Ishikawa (cell line): Measurements from ENCODE around the gene HSP90AB1.

Source experiments
- CEBPB ChIP-seq: IDR thresholded peaks from 2 replicates; pipeline ENCODE4 v1.6.1; 2012
- CREB1 ChIP-seq: IDR thresholded peaks from 2 replicates; pipeline ENCODE4 v1.6.1; 2012; ENCODE audit warnings: low read depth
- EGR1 ChIP-seq: IDR thresholded peaks from 2 replicates; pipeline ENCODE4 v1.6.1; 2012
- EP300 ChIP-seq: IDR thresholded peaks from 2 replicates; pipeline ENCODE4 v1.6.1; 2012; ENCODE audit warnings: borderline replicate concordance
- FOXM1 ChIP-seq: IDR thresholded peaks from 2 replicates; pipeline ENCODE4 v1.6.1; 2012; ENCODE audit warnings: low read depth, borderline replicate concordance
- NFIC ChIP-seq: IDR thresholded peaks from 2 replicates; pipeline ENCODE4 v1.6.1; 2012
- RAD21 ChIP-seq: IDR thresholded peaks from 2 replicates; pipeline ENCODE4 v1.6.1; 2012; ENCODE audit warnings: low read depth
- TAF1 ChIP-seq: IDR thresholded peaks from 2 replicates; pipeline ENCODE4 v1.6.1; 2012; ENCODE audit warnings: low read depth, mild to moderate bottlenecking
- TCF12 ChIP-seq: IDR thresholded peaks from 2 replicates; pipeline ENCODE4 v1.6.1; 2012; ENCODE audit warnings: low read depth
- TEAD4 ChIP-seq: IDR thresholded peaks from 2 replicates; pipeline ENCODE4 v1.6.1; 2012
- YY1 ChIP-seq: IDR thresholded peaks from 2 replicates; pipeline ENCODE4 v1.6.1; 2012; ENCODE audit warnings: low read depth
- ZBTB7A ChIP-seq: IDR thresholded peaks from 2 replicates; pipeline ENCODE4 v1.6.1; 2012; ENCODE audit warnings: low read depth
- TF ChIP-seq, protein P1 (sequence below): IDR thresholded peaks from 2 replicates; pipeline ENCODE4 v1.6.1; 2012
- TF ChIP-seq, protein P2 (sequence below): IDR thresholded peaks from 2 replicates; pipeline ENCODE4 v1.6.1; 2012
- TF ChIP-seq, protein P3 (sequence below): IDR thresholded peaks from 2 replicates; pipeline ENCODE4 v1.6.1; 2012; ENCODE audit warnings: low read depth, mild to moderate bottlenecking

Gene HSP90AB1

DNA sequence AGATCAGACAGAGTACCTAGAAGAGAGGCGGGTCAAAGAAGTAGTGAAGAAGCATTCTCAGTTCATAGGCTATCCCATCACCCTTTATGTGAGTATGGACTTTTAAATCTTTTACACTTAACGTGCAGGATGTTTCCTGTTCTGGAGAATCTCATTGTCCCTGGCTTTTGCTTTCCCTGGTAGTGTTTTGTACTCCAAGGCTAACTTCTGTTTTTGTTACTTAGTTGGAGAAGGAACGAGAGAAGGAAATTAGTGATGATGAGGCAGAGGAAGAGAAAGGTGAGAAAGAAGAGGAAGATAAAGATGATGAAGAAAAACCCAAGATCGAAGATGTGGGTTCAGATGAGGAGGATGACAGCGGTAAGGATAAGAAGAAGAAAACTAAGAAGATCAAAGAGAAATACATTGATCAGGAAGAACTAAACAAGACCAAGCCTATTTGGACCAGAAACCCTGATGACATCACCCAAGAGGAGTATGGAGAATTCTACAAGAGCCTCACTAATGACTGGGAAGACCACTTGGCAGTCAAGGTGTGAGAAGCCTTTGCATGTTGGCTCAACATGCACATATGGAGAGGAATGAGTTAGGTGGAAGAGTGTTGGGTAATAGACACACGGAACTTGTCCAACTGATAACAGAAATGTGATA is 3.3 kb downstream of the HSP90AB1 start:
- TF ChIP-seq CREB1 (no peak), TEAD4 (no peak), RAD21 (no peak), EGR1 (no peak), ZBTB7A (no peak), CEBPB (no peak), TCF12 (no peak), FOXM1 (no peak), TAF1 (no peak), NFIC (no peak)
- TF ChIP-seq, protein P1, sequence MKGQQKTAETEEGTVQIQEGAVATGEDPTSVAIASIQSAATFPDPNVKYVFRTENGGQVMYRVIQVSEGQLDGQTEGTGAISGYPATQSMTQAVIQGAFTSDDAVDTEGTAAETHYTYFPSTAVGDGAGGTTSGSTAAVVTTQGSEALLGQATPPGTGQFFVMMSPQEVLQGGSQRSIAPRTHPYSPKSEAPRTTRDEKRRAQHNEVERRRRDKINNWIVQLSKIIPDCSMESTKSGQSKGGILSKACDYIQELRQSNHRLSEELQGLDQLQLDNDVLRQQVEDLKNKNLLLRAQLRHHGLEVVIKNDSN: no peak
- TF ChIP-seq, protein P2, sequence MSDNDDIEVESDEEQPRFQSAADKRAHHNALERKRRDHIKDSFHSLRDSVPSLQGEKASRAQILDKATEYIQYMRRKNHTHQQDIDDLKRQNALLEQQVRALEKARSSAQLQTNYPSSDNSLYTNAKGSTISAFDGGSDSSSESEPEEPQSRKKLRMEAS: no peak
- TF ChIP-seq, protein P3, sequence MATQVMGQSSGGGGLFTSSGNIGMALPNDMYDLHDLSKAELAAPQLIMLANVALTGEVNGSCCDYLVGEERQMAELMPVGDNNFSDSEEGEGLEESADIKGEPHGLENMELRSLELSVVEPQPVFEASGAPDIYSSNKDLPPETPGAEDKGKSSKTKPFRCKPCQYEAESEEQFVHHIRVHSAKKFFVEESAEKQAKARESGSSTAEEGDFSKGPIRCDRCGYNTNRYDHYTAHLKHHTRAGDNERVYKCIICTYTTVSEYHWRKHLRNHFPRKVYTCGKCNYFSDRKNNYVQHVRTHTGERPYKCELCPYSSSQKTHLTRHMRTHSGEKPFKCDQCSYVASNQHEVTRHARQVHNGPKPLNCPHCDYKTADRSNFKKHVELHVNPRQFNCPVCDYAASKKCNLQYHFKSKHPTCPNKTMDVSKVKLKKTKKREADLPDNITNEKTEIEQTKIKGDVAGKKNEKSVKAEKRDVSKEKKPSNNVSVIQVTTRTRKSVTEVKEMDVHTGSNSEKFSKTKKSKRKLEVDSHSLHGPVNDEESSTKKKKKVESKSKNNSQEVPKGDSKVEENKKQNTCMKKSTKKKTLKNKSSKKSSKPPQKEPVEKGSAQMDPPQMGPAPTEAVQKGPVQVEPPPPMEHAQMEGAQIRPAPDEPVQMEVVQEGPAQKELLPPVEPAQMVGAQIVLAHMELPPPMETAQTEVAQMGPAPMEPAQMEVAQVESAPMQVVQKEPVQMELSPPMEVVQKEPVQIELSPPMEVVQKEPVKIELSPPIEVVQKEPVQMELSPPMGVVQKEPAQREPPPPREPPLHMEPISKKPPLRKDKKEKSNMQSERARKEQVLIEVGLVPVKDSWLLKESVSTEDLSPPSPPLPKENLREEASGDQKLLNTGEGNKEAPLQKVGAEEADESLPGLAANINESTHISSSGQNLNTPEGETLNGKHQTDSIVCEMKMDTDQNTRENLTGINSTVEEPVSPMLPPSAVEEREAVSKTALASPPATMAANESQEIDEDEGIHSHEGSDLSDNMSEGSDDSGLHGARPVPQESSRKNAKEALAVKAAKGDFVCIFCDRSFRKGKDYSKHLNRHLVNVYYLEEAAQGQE: no peak

DNA sequence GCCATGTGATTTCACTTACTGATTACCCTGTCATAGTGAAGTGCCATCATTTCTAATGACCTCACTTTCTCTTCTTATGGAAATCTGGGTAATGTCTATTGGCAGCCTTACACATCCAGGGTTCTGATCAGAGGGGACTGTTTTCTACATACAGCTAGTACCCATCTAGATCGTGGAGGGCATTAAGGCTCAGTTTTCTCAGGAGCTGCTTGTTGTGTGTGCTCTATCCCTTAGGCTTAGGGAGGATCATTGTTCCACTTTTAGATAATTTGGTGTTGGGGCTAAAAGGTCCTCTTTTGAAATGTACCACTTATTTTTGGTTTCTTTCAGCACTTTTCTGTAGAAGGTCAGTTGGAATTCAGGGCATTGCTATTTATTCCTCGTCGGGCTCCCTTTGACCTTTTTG is 3.8 kb downstream of the HSP90AB1 start:
- TF ChIP-seq RAD21 (no peak), CREB1 (no peak), CEBPB (no peak), NFIC (no peak), ZBTB7A (no peak), TCF12 (no peak), YY1 (no peak), EP300 (no peak), TEAD4 (no peak), TAF1 (no peak)
- TF ChIP-seq, protein P3: no peak
- TF ChIP-seq, protein P1: no peak
- TF ChIP-seq, protein P2: no peak

DNA sequence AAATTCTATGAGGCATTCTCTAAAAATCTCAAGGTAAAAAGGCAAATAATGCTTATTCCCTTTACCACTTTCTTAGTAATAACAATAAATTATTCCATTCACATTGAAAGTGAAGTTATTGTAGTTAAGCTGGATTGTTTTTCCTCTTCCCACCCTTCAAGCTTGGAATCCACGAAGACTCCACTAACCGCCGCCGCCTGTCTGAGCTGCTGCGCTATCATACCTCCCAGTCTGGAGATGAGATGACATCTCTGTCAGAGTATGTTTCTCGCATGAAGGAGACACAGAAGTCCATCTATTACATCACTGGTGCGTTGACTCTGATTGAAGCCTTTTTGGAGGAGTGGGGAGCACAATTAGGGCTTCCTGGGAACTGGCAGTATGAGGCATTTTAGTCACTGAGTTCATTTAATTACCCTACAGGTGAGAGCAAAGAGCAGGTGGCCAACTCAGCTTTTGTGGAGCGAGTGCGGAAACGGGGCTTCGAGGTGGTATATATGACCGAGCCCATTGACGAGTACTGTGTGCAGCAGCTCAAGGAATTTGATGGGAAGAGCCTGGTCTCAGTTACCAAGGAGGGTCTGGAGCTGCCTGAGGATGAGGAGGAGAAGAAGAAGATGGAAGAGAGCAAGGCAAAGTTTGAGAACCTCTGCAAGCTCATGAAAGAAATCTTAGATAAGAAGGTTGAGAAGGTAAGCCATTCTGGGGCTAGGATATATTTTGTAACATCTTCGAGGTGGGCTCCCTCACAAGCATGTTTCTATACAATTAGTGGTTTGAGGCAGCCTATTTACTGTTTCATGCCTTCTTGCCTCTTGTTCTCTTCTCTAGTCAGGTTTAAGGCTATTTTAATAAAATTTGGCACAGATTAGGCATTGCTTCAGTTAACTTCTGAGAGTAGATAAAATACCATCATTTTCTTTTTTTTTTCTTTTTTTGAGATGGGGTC is 4.9 kb downstream of the HSP90AB1 start:
- TF ChIP-seq, protein P2: no peak
- TF ChIP-seq, protein P1: no peak
- TF ChIP-seq FOXM1 (no peak), EGR1 (no peak), EP300 (no peak), NFIC (no peak), RAD21 (no peak), TEAD4 (no peak), TCF12 (no peak), ZBTB7A (no peak), CREB1 (no peak), CEBPB (no peak), YY1 (no peak)
- TF ChIP-seq, protein P3: no peak
